ENCODE measurements around the gene TMEM53. TPM values are rescaled to one million over a fixed set of nuclear protein-coding genes. Genes with fewer than 3 reads are reported as not detected.

Gene TMEM53
- total and polyA plus RNA-seq, 2 donors (not counting 3 experiments of a cell fraction or from before 2014, with no cell fraction given), result 5.3 to 16.5 TPM

- ChIA-PET POLR2A (no interaction called here), CTCF (interaction anchor here (0.6 kb wide), 1 partner anchor 46 kb away, joined by 3 read pairs; no protein-coding TSS in a partner anchor)
- Histone ChIP-seq H3K9me1 (replicated peaks; ENCODE audit: control insufficient read depth, extremely low read depth, insufficient read depth, low read length) (no peaks in the 10 kb centered on the region), H3K36me3 (ENCODE audit: control insufficient read depth in 2 of 2, extremely low read depth in 1 of 2, insufficient read depth in 2 of 2, low read length in 2 of 2) (no peaks in the 10 kb centered on the region), H2AFZ (ENCODE audit: low read depth, low read length) (no peak overlapping the region), H4K20me1 (replicated peaks; ENCODE audit: control insufficient read depth, extremely low read depth, insufficient read depth, low read length) (no peaks in the 10 kb centered on the region), H3K79me2 (ENCODE audit: control insufficient read depth, insufficient read depth, low read length) (no peaks in the 10 kb centered on the region), H3K27me3 (ENCODE audit: control insufficient read depth in 2 of 2, insufficient read depth in 2 of 2, low read length in 2 of 2) (peaks cover 0 to 7% of the 10 kb centered on the region in 2 experiments), H3K4me1 (ENCODE audit: control insufficient read depth, extremely low read depth, insufficient read depth, low read length) (no peaks in the 10 kb centered on the region), H3K9ac (replicated peaks; ENCODE audit: extremely low read depth, insufficient read depth, low read length) (no peak overlapping the region), H3K4me3 (replicated peaks in 1 of 3; ENCODE audit: insufficient read depth in 1 of 3, low read depth in 1 of 3, low read length in 3 of 3) (no peak overlapping the region), H3K9me3 (replicated peaks; ENCODE audit: control insufficient read depth, insufficient read depth, low read length) (no peaks in the 10 kb centered on the region), H3K27ac (ENCODE audit: insufficient read depth, low read depth, low read length) (no peak overlapping the region), H3K4me2 (ENCODE audit: insufficient read depth, low read length) (no peak overlapping the region)
- BruUV-seq (replicated peaks), result no TSS peak
- TF ChIP-seq EZH2 (IDR thresholded peaks at IDR 0.05; ENCODE audit: borderline replicate concordance, low read depth, low read length, severe bottlenecking) (no peak), CTCF (IDR thresholded peaks at IDR 0.05; ENCODE audit: extremely low read depth in 1 of 2, insufficient read depth in 1 of 2, low read depth in 1 of 2, low read length in 2 of 2) (no peak), GATA2 (IDR thresholded peaks at IDR 0.05; ENCODE audit: insufficient read depth, insufficient read length, low read depth, low read length) (no peak), FOS (IDR thresholded peaks at IDR 0.05; ENCODE audit: borderline replicate concordance, insufficient read depth, low read length) (no peak), MYC (IDR thresholded peaks at IDR 0.05; ENCODE audit: low read depth, low read length) (no peak), JUN (IDR thresholded peaks at IDR 0.05; ENCODE audit: borderline replicate concordance, insufficient read depth, insufficient read length, low read depth) (no peak), MAX (IDR thresholded peaks at IDR 0.05; ENCODE audit: insufficient read depth, insufficient read length) (no peak), POLR2A (IDR thresholded peaks at IDR 0.05; ENCODE audit: low read depth, low read length) (no peak), POLR2AphosphoS5 (IDR thresholded peaks at IDR 0.05; ENCODE audit: insufficient read depth, low read depth, low read length) (no peak)
- intact Hi-C loops (cut with micrococcal nuclease), result no loop called here
- FAIRE-seq (no peak), DNase-seq (ENCODE audit: low read depth, low spot score) (no peak)
- dilution Hi-C loops (cut with MboI; ENCODE audit: extremely low pct_ligation_motif_present, low sequenced_read_pairs), result no loop called here
These were observed 23.9 kb upstream of the TMEM53 start for GRCh38 chr1:44698138-44698537.

All from endothelial cell of umbilical vein (primary cell).